Esophagus mucosa (tissue), 1 donor: ENCODE results near the gene PGF. TPM values are rescaled to one million over a fixed set of nuclear protein-coding genes. Genes with fewer than 3 reads are reported as not detected.
"Not testable (repeated sequence)": the region's sequence is repeated elsewhere in the genome, so short reads cannot be mapped to it uniquely, and the experiment has no call there.

Experiments
- ATAC-seq: fragments of 200-7000 bp; cut with Tn5 transposase; one replicate; pipeline ENCODE4 v1.9.1; 2020
- total RNA-seq: library from RNA; stranded (reverse); gene quantifications from one replicate; pipeline ENCODE4 v1.2.4, GENCODE V29; 2023
- donor health status: DM: yes; HTN: yes; CAD: no.

PGF gene
- total RNA-seq, result 4.1 TPM

- peak; percentile 69 for ATAC-seq
Measured at GRCh38 chr14:74955229-74956026, at the start of gene PGF. Gene PGF (minus strand): TSS chr14:74955597. CDS start chr14:74955242, 355 bp downstream.

- peak; percentile 7 for ATAC-seq
Measured at GRCh38 chr14:75003250-75004027, 48.0 kb upstream of the PGF start.

- ATAC-seq, result peak; percentile 97
Measured at GRCh38 chr14:75002392-75003249, 47.2 kb upstream of the PGF start, which contains the start of gene EIF2B2. Gene EIF2B2 (plus strand): TSS chr14:75002921. CDS start chr14:75002991, 70 bp downstream.

DNA sequence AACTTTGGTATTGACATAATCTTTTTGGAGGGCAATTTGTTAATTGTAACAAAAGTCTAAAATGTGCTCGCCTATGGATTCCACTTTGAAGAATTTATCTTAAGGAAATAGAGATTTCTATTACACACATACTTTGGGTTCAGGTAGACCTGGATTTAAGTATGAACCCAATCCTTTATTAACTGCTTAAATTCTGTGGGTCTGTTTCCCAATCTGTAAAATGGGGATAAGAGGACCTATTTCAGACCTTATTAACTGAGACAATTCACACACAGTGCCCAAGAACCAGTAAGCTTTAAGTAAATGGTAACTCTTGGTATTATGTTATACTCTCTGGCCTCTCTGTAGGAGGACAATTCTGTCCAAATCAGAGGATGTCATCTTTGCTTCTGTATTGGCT, 46.5 kb upstream of the PGF start:
- ATAC-seq, result no peak

GRCh38 chr14:75001261-75001660, 45.9 kb upstream of the PGF start:
- no peak for ATAC-seq

DNA sequence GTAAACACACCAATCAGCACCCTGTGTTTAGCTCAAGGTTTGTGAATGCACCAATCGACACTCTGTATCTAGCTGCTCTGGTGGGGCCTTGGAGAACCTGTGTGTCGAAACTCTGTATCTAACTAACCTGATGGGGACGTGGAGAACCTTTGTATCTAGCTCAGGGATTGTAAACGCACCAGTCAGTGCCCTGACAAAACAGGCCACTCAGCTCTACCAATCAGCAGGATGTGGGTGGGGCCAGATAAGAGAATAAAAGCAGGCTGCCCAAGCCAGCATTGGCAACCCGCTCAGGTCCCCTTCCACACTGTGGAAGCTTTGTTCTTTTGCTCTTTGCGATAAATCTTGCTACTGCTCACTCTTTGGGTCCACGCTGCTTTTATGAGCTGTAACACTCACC, 40.4 kb upstream of the PGF start:
- ATAC-seq, result not testable (repeated sequence)

- not testable (repeated sequence) for ATAC-seq
Measured at GRCh38 chr14:74994182-74994581, 38.8 kb upstream of the PGF start.

GRCh38 chr14:74988993-74989392, 33.6 kb upstream of the PGF start:
- ATAC-seq, result no peak

GRCh38 chr14:74988131-74988530, 32.7 kb upstream of the PGF start:
- peak; percentile 76 for ATAC-seq

DNA sequence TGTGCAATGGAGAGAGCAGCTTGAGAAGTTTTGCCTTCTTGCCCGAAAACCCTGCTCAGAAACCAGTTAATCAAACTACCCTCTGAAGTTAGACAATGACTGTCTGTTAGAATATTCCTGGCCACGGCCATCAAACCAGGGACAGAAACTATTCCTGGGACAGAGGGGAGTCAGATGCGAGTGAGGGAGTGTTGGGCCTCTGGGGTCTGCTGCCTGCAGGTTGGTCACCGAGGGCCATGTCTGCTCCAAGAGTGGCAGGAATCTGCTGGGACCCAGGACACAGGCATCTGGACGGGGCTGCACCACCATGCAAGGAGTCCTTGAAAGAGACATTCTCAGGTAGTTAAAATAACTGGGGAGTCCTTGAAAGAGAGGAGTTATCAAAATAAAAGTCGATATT, 30.4 kb upstream of the PGF start:
- ATAC-seq, result no peak

GRCh38 chr14:74985028-74985310, 29.6 kb upstream of the PGF start:
- no peak for ATAC-seq

DNA sequence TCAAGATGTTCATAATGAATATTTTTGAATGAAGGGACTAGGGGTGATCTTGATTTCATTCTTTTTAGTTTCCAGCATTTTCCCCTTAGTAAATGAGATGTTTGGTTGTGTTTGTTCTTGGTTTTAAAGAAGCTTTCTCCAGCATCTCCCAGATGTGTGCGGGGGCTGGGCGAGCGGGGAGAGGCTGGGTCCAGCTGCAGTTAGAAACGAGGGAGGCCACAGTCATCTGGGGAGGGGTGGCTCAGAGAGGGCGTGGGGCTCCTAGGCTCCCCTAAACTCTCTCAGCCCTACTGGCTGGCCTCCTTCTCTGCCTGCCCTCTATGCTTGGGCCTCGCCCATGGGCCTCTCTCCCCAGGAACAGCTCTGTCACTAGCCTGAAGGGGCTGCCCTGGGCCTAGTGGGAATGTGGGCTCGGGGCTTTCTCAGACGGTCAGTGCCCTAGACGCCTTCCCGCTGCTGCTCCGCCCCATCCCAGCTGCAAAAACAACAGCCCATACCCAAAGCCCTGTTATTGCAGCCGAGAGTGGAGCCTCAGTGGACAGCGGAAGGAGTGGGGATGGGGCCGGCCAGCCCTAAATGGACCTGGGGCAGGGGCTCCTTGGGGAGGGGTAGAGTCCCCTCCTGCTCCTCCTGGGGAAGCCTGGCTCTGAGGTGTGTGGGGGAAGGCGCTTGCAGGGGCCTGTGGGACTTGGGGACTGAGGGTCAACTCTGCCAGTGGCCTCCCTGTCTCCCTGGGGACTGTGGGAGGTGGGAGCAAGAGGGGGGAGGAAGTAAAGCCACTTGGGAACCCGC, 29.0 kb upstream of the PGF start:
- ATAC-seq, result no peak

DNA sequence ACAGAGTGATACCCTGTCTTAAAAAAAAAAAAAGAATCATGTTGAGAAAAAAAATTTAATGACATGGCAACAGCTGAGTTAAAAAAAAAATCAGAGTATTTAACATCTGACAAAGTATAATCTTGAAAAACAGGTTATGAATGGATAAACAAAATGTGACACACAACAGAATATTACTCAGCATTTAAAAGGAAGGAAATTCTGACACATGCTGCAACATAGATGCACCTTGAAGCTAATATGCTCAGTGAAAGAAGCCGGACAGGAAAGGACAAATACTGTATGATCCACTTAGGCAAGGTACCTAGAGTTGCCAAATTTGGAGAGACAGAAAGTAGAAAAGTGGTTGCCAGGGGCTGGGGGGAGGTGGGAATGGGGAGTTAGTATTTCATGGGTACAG, 27.9 kb upstream of the PGF start:
- ATAC-seq, result peak; percentile 71

- ATAC-seq, result no peak
Measured at GRCh38 chr14:74982661-74983060, 27.3 kb upstream of the PGF start.

DNA sequence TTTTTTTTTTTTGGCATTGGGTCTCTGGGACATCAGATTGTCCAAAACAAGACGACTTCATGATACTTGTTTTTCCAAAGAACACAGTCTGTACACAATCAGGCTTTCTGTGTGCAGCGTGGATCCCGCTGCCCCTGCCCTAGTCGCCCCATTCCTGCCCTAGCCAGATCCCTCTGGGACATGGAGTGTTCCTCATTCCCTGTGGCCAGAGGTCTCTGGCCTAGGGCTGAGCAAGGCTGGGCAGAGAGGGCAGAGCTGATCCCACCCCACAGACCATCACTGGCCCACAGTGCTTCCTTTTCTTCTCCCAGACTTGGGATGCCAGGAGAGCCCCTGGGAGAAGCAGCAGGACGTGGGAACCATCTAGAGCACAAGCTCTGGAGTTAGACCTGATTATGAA, 26.4 kb upstream of the PGF start:
- ATAC-seq, result no peak

DNA sequence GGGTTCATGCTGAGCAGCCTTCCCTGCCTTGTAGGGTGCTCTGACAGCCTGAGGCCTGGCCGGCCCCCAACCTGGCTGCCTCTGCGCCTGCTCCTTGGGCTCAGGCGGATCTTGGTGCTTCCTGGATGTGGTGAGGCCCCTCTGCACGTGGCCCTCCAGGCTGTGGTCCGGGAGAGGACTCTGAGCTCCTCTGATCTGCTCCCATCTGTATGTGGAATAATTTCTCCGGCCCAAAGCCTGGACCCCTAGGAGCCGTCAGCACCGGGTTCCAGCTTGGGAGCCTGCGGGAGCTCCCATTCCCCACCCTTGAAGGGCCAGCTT, 26.0 kb upstream of the PGF start:
- ATAC-seq, result no peak

- no peak for ATAC-seq
Measured at GRCh38 chr14:74980731-74981461, 25.5 kb upstream of the PGF start.

GRCh38 chr14:74980398-74980730, 25.0 kb upstream of the PGF start:
- ATAC-seq, result no peak

DNA sequence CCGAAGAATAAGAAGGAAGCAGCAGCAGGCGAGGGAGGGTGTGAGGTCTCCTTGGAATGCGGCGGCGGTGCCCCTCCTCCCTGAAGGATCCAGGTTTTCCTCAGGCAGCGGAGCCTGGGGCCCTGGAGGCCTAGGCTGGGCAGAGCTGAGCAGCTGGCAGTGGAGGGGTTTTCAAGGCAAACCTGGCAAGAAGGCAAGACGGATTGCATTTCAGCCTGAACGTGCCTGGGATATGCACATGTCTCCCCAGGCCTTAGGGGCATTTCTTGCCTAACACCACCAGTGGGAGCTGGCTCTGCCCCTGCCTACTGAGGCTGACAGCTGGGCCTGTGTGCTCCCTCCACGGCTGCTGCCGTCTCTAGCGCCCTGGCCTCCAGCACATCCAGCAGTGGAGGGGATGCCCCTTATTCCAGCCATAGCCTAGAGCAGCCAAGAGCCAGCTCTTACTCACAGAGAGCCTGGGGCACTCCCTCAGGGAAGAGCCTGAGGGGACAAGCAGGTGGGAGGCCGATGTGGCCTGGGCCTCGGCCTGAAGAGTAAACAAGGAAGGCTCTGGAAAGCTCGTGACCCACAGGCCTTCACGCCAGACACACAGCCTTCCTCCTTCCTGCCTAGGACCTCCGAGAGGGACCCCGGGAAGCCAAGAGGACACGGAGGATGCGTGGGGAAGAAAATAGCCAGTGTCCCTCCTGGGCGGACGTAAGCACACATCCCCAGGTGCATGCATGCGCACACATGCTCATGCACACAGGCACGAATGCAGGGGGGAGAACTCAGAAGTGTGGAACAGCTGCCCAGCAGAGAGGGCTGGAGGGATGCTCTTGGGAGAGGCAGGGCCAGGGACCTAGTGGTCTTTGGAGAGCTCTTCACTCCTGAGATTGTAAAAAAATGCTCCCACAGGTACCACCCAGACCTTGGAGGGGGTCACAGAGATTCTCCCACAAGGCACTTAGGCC, 24.3 kb upstream of the PGF start:
- ATAC-seq, result peak; percentile 35

DNA sequence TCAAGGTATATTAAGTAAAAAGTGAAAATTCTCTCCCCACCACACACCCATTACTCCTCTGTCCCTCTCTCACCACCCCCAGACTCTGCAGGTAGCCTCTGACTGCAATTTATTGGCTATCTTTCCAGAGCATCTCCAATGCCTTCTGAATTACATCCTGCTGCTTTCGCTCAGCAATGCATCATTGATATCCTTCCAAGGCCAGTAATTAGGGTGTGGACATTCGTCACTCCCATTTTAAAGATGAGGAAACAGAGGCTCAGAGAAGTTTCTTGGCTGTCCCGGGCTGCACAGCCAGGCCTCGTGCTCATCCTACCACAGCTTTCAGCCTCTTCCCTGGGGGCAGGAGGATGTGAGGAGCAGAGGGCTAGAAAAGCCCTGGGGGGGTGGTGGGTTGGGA, 23.6 kb upstream of the PGF start:
- ATAC-seq, result peak; percentile 29
